COLO668 (cell line): ENCODE results near the gene WWOX.

Experiments
- DNase-seq: peaks from one replicate; lab custom pipeline; 2025; ENCODE audit not compliant: unreplicated experiment; lab: John Stamatoyannopoulos, UW

WWOX gene

GRCh38 chr16:78192734-78193488, 93.5 kb downstream of the WWOX start:
- no peak for DNase-seq

- no peak for DNase-seq
These were observed 95.5 kb downstream of the WWOX start for GRCh38 chr16:78194948-78195347.

GRCh38 chr16:78195797-78196196, 96.3 kb downstream of the WWOX start:
- no peak for DNase-seq

DNA sequence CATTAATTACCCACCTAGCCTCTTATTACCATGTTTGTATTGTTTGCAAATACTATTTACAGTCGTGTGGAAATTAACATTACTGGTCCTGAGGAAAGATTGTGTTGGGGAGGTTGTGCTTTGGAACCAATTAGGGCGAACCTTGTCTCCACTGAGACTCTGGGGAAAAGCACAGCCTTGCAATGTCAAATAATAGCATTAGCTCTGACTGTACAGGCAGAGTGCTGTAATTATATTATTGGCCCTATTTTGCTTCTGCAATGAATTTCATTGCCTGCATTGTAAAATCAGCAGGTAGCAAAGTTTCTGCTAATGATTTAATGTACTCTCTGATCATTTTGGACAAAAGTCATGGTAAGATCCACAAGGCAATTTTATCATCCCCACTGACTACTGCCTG, 97.0 kb downstream of the WWOX start:
- DNase-seq: no peak

- no peak for DNase-seq
These were observed 98.8 kb downstream of the WWOX start for GRCh38 chr16:78198288-78198687.

DNA sequence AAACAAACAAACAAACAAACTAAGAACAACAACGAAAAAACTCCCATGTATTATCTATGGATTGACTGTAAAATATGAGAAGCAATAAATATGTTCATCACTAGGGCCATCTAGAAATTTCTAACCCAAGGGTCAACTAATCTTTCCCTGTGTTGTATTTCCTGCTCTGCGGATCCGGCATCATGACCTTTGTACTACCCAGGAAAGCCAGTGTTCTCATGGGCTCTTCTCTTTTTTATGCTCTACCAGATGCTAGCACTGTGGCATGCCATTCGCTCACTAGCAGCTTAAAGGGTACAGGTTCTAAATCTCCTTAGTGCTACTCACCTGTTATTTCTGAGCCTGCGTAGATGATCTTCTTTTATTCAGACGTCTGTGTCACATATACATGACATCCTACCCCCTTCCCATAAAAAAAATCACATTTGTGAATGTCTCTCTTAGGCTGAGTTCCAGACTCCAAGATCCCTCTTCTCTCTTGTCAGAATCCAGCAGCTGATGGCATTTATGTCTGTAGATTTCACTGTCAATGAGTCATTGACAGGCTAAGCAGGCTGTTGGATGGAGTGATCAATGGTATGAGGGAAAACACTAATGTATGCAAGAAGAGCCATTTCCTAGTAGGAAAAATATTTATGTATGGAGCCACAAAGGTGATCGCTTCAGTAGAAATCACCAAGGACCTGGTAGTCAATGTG, 100.0 kb downstream of the WWOX start:
- DNase-seq: peak; percentile 21

GRCh38 chr16:78200023-78200389, 100.6 kb downstream of the WWOX start:
- DNase-seq: no peak

- DNase-seq: no peak
These were observed 101.2 kb downstream of the WWOX start for GRCh38 chr16:78200623-78201096.

GRCh38 chr16:78205506-78205905, 106.1 kb downstream of the WWOX start:
- DNase-seq: no peak

DNA sequence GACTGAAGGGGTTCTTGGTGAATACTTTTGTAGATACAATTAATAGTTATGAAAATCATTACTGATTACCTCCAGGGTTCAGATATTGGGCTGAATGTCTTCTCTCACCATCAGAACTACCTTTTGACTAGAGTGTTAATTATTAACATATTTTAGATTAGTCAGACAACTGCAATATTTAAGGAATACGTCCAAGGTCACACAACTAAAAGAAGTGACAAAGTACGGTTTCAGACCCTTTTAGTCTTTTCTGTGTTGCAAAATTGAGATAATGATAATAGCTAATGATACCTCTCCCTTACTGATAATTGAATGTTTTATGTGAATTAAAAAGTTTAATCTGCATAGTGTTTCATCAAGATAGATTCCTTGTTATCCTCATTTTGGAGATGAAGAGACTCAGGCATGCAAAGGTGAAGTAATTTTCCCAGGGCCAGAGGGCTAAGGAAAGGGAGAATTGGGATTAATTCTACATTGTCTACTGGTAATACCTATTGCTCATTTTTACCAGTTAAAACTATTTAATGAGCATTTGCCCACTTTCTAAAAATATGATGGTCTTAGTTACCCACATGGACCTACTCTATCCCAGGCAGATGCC, 107.3 kb downstream of the WWOX start:
- no peak for DNase-seq

GRCh38 chr16:78209951-78210661, 110.7 kb downstream of the WWOX start:
- peak; percentile 32 for DNase-seq

DNA sequence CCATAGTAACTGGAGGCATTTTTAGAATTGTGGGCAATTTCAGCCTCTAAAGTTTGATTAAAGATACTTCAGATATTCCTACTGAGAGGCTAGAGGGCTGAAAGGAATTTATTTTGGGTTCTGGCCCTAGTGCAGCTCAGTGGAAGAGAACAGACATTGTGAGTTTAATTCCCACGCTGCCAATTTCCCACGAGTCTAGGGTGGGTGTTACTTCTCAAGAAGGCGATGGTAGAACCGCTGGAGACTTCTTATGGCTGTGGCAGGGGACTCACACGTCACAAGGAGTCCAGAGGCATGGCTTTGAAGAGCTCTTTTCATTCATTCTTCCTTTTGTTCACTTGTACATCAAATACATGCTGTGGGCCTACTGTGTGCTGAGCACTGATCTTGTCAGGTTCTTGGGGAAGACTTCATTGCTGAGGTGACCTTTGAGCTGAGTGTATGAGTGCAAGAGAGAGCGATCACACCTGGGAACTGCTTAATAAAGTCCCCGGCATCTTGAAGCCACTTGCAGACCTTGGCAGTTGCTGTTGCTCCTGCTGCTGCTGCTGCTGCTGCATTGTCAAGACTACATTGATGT, 111.7 kb downstream of the WWOX start:
- DNase-seq: no peak

- peak; percentile 59 for DNase-seq
These were observed 112.5 kb downstream of the WWOX start for GRCh38 chr16:78211946-78212345.

GRCh38 chr16:78212674-78213073, 113.2 kb downstream of the WWOX start:
- no peak for DNase-seq

- DNase-seq: no peak
These were observed 114.3 kb downstream of the WWOX start for GRCh38 chr16:78213751-78214150.

GRCh38 chr16:78215222-78215621, 115.8 kb downstream of the WWOX start:
- DNase-seq: no peak

DNA sequence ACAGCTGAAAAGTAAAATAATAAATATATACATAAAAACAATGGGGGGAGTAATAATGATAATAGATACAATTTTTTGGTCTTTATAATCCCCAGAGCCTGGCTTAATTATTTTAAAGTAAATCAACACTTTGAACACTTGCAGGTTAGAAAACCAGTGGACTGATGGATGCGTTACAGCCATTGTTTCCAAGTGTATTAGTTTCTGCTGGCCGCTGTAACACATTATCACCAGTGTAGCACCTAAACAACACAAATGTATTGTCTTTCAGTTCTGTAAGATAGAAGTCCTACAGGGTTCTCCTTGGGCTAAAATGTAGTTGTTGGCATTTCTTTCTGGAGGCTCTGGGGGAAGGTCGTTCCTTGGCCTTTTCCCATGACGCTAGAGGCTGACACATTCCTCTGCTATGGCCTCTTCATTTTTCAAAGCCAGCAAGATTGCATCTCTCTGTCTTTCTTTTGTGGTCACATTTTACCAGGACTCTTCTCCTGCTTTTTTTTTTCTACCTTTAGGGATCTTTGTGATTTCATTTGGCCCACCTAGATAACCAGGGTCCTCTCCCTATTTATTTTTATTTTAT, 116.8 kb downstream of the WWOX start:
- DNase-seq: no peak

DNA sequence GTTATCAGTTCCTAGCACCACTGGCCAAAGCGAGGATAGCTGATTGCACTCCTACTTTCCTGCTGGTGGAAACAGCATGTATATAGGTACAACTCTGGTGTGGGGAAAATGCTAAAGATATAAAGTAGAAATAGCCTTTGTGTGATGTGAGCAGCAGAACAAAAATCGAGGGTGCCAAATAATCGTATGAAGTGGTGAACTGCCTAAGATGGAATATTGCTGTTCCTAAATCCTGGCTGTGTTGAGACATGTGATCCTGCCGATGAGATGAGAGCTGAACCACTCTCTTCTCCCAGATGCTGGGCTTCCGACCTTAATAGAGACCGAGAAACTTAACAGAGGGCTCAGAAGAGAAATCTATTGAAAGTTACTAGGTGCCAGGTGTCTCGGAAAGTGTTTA, 117.8 kb downstream of the WWOX start:
- DNase-seq: no peak

DNA sequence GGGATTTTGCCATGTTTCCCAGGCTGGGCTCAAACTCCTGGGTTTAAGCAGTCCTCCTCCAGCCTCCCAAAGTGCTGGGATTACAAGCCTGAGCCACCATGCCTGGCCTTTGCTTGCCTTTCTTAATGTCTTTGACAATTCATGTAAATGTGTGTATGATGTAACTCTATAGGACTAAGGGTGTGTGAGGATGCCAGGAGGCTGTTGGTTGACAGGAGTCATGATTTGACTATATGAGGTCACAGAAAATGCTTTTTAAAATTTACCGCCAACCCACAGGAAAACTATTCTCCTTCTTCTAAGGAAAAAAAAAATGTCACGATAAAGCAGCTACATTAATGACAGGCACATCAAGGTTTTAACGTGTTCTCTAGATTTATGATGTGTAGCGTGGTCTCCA, 118.8 kb downstream of the WWOX start:
- no peak for DNase-seq

- DNase-seq: no peak
These were observed 119.6 kb downstream of the WWOX start for GRCh38 chr16:78218856-78219651.
